Hematopoietic multipotent progenitor cell (in vitro differentiated cells): ENCODE results near the gene IL2RA. TPM values are rescaled to one million over a fixed set of nuclear protein-coding genes. Genes with fewer than 3 reads are reported as not detected.
A peak's percentile ranks its signal among the peaks of the same experiment; 100 is the strongest.

ENCODE experiments used
- DNase-seq, 3 donors: peaks; one replicate each; pipeline ENCODE4 v3.0.0-alpha.2; 2011 to 2015; ENCODE audit warnings: low read depth in 2 of 3, low spot score in 2 of 3
- total RNA-seq: library from RNA; depleted of rRNA; stranded (reverse); fragments of >200 nt; gene quantifications from one replicate; pipeline ENCODE4 v1.2.3, GENCODE V29; 2012

IL2RA gene
- total RNA-seq, 1 donor, result 4.0 TPM

- no peak for DNase-seq
Measured at GRCh38 chr10:5992398-5992797, 69.8 kb downstream of the IL2RA start.

GRCh38 chr10:5991708-5992107 lies 70.5 kb downstream of the IL2RA start:
- DNase-seq, result no peak

GRCh38 chr10:5989756-5990155 lies 72.4 kb downstream of the IL2RA start:
- no peak for DNase-seq

- DNase-seq, result no peak
Measured at GRCh38 chr10:5988336-5988920, 73.7 kb downstream of the IL2RA start.

- DNase-seq, result peak in 1 of 3 donors; percentile 21
Measured at GRCh38 chr10:5987747-5988146, 74.4 kb downstream of the IL2RA start.

GRCh38 chr10:5985029-5985428 lies 77.1 kb downstream of the IL2RA start:
- DNase-seq, result no peak

- DNase-seq, result no peak
Measured at GRCh38 chr10:5983774-5984173, 78.4 kb downstream of the IL2RA start.

GRCh38 chr10:5981529-5981928 lies 80.6 kb downstream of the IL2RA start:
- no peak for DNase-seq

GRCh38 chr10:5978230-5978489 lies 84.0 kb downstream of the IL2RA start:
- no peak for DNase-seq

- DNase-seq, result peak; percentile 54 to 91 (median 88)
Measured at GRCh38 chr10:5977471-5978229, 84.5 kb downstream of the IL2RA start, which contains the start of gene IL15RA. TSS of gene IL15RA (minus strand) at chr10:5977543. CDS start at chr10:5977492, 51 bp downstream.

GRCh38 chr10:5976512-5977470 lies 85.4 kb downstream of the IL2RA start:
- DNase-seq, result peak in 2 of 3 donors; percentile 21 to 29

- DNase-seq, result peak; percentile 22 to 92 (median 83)
Measured at GRCh38 chr10:5975641-5976473, 86.3 kb downstream of the IL2RA start.

- no peak for DNase-seq
Measured at GRCh38 chr10:5973069-5973468, 89.1 kb downstream of the IL2RA start.

GRCh38 chr10:5971886-5972285 lies 90.3 kb downstream of the IL2RA start:
- DNase-seq, result no peak

- no peak for DNase-seq
Measured at GRCh38 chr10:5971315-5971832, 90.8 kb downstream of the IL2RA start.

GRCh38 chr10:5970527-5970926 lies 91.6 kb downstream of the IL2RA start:
- no peak for DNase-seq

GRCh38 chr10:5970066-5970465 lies 92.1 kb downstream of the IL2RA start:
- no peak for DNase-seq

GRCh38 chr10:5968681-5969453 lies 93.3 kb downstream of the IL2RA start:
- DNase-seq, result no peak

- DNase-seq, result no peak
Measured at GRCh38 chr10:5968037-5968680, 94.0 kb downstream of the IL2RA start.
